Measurements from ENCODE around the gene ANKS1B.
"Not testable (repeated sequence)": the region's sequence is repeated elsewhere in the genome, so short reads cannot be mapped to it uniquely, and the experiment has no call there.

Gene ANKS1B

GRCh38 chr12:99370421-99371138, 614.2 kb downstream of the ANKS1B start:
- DNase-seq (ENCODE audit: low read depth), result no peak

DNA sequence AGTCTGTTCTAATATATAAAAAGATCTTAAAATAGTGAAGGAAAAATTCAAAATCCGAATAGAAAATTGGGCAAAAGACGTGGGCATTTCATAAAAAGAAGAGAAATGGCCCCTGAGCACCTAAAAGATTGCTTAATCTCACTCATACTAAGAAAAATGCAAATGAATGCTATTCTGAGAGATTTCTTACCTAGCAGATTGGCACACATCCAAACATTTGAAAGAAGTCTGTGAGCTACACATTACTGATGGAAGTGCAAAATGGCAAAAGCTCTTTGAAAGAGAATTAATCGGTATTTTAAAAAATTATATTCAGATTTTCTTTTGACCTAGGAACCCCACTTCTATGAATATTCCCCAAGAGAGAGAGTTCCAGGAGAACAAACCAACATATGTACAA, 617.6 kb downstream of the ANKS1B start:
- no peak for DNase-seq (ENCODE audit: low read depth)

- DNase-seq (ENCODE audit: low read depth), result no peak
Observed at GRCh38 chr12:99352269-99352668, 632.5 kb downstream of the ANKS1B start.

DNA sequence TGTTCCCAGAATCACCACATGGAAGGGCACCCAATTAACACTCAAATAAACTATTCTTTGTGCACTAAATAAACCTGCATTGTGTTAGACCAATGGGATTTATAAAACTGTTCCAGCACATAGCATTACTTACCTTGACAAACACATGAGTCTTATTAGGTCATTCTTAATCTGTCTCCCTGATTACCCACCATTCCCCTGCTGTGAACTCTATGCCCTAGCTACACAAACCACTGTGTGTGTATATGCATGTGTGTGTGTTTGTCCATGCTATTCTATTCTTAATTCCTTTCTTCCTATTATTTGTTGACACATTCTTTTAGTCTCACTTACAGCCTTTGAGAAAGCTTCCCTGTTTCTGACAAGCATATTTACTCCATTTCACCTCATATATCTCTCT, 640.8 kb downstream of the ANKS1B start:
- no peak for DNase-seq (ENCODE audit: low read depth)

DNA sequence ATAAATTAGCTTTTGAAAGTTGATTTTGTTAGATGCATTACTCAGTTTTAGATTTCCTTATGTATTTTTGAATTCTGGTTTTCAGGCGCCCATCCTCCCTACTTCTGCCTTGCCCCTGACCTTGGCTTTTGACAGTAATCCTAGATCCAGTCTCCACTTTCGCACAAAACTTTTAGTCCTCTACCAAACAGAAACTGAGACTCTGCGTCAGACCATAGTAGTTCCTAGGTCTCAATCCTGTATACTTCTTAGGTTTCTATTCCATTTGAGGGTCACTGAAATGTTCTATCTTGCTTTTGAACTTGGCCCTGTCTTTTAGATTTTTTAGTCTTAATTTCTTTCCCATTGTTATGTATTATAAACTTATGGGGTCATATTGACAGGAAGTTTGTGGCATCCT, 645.1 kb downstream of the ANKS1B start:
- no peak for DNase-seq (ENCODE audit: low read depth)

DNA sequence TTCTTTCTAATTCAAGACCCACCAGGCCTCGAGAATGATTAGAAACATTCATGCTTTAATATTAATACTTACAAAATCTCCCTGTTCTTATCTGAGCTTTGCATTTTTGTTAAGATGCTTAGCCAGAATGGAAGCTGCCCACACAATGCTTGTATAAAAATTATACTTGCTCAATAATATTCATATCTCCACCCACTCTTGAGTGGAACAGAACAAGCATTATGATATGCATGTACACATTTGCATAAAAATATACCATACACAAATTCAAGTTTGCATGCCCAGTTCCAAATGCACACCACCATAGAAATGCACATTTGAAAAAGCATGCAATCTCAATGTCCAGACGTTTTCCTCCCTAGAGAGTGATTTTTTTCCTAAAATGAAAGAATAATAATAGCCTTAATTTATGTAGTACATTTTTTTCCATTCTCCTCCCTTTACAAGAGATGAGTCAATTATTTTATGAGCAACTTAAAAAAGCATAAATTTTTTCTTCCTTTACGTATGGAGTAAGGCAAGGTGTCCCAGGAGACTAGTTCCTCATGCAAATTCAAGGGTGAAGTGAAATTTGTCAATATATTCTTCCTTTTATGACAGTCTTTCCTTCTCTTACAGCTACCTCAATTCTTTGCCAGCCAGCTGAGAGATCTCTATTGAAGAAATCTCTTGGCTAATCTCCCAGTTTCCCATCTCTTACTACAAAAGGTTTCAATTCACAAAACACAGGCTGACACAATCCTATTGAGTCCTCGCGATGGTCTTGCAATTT, 650.3 kb downstream of the ANKS1B start:
- no peak for DNase-seq (ENCODE audit: low read depth)

DNA sequence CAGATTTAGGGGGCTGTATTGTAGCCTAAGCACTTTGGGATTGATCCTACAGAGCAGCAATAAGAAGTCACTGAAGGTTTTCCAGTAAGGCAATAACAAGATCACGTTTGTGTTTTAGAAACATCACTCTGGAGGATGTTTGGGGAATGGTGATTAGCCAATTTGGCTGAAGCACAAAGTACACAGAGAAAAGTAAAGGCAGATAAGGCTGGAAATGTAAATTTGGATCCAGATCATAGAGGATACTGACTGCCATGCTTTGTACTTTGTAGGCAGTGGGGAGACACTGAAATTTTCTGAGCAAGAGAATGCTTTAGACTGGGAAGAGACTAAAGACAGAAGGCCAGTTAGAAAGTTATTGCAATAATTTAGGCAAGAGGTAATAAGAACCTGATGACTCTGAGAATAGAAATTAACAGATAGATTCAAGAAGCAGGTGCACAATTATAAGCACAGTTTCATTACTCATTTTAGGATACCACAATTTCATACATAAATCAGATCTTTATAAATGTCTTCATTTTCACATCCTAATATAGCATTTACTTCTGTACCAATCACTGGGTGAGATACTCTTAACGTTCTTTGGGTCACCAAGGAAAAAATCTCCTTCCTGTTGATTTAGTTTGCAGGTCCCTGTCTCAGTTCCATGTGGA, 651.7 kb downstream of the ANKS1B start:
- DNase-seq (ENCODE audit: low read depth), result no peak

GRCh38 chr12:99330216-99330615, 654.5 kb downstream of the ANKS1B start:
- no peak for DNase-seq (ENCODE audit: low read depth)

DNA sequence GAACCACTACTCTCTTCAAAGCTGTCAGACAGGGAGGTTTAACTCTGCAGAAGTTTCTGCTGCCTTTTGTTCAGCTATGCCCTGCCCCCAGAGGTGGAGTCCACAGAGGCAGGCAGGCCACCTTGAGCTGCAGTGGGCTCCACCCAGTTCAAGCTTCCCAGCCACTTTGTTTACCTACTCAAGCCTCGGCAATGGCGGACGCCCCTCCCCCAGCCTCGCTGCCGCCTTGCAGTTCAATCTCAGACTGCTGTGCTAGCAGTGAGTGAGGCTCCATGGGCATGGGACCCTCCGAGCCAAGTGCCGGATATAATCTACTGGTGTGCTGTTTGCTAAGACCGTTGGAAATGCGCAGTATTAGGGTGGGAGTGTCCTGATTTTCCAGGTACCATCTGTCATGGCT, 663.5 kb downstream of the ANKS1B start:
- DNase-seq (ENCODE audit: low read depth), result not testable (repeated sequence)

- DNase-seq (ENCODE audit: low read depth), result no peak
Observed at GRCh38 chr12:99311373-99311772, 673.4 kb downstream of the ANKS1B start.

- DNase-seq (ENCODE audit: low read depth), result no peak
Observed at GRCh38 chr12:99309812-99310211, 674.9 kb downstream of the ANKS1B start.

- no peak for DNase-seq (ENCODE audit: low read depth)
Observed at GRCh38 chr12:99302874-99303273, 681.9 kb downstream of the ANKS1B start.

DNA sequence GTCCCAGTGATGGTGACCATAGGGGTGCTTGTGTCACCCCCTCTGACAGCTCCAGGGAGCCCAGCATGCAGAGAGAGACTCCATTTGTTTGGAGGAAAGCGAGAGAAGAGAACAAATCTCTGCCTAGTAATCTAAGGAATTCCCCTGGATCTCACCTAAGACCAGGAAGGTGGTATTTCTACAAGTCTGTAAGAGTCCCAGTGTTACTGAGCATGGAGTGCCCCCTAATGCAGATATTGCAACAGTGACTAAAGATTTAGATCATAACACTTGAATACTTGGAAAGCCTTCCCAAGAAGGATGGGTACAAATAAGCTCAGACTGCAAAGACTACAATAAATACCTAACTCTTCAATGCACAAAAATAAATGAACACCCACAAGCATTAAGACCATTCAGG, 697.6 kb downstream of the ANKS1B start:
- DNase-seq (ENCODE audit: low read depth), result no peak

DNA sequence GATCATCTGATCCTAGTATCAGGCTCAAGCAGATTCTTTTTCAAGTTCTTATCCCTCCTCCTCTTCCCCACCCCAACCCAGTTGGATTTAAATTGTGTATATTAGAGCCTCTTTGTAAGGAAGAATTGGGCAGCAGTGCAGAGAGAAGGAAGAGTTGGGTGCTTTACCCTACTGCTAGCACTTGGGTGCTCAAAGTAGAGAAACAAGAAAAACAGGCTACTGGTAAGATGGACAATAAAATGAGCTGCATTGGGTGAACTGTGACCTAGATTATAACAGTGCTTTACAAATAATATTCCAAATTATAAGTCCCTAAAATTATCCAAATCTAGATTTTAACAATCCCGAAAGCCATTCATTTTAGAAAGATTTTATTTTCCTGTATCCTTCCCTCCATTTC, 700.6 kb downstream of the ANKS1B start:
- DNase-seq (ENCODE audit: low read depth), result no peak

DNA sequence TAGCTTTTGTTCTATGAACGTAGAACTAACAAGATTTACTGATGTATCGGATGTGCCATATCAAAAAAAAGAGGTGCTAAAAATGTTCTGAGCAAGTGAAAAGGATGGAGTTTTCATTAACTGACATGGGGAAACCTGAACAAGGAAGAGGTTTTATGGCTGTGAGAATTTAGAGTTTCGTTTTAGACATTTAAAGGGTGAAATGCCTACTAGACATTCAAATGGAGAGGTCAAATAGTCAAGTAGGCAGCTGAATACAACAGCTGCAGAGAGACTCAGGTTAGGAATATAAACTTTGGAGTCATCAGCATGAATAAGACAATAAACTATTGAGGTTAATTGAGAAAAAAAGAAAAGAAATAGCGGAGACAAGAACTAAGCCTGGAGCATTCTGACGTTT, 702.1 kb downstream of the ANKS1B start:
- no peak for DNase-seq (ENCODE audit: low read depth)

- no peak for DNase-seq (ENCODE audit: low read depth)
Observed at GRCh38 chr12:99282086-99282485, 702.6 kb downstream of the ANKS1B start.

DNA sequence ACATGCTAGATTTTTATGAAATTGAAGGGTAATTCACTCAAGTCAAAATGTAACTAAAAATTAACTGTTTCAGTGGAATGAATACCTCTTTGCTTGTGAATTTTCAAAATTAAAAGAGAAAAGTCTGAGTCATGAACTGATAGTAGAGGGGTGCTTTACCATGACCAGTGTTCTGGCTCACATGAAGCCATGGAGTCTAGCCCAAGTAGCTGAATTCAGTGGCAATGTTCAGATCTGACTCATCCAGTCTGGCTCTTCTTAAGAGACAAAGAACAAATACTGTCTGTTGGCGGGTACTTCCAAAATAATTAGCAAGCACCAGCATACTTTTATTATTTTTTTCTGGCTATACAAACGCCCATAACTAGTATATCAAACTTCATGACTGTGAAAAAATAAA, 703.5 kb downstream of the ANKS1B start:
- DNase-seq (ENCODE audit: low read depth), result no peak

- no peak for DNase-seq (ENCODE audit: low read depth)
Observed at GRCh38 chr12:99278899-99279298, 705.8 kb downstream of the ANKS1B start.

GRCh38 chr12:99277591-99278379, 707.0 kb downstream of the ANKS1B start:
- no peak for DNase-seq (ENCODE audit: low read depth)

- DNase-seq (ENCODE audit: low read depth), result no peak
Observed at GRCh38 chr12:99271071-99271470, 713.7 kb downstream of the ANKS1B start.

- DNase-seq (ENCODE audit: low read depth), result no peak
Observed at GRCh38 chr12:99267038-99267437, 717.7 kb downstream of the ANKS1B start.

GRCh38 chr12:99265648-99266047, 719.1 kb downstream of the ANKS1B start:
- no peak for DNase-seq (ENCODE audit: low read depth)
